GM19328 (cell line): ENCODE measurements around the gene PRR23B.

Experiments
- ATAC-seq: cut with Tn5 transposase; IDR thresholded peaks from one replicate; pipeline ENCODE4 v1.9.1; 2021; ENCODE audit warnings: mild to moderate bottlenecking, moderate library complexity; ENCODE audit not compliant: unreplicated experiment

PRR23B gene

DNA sequence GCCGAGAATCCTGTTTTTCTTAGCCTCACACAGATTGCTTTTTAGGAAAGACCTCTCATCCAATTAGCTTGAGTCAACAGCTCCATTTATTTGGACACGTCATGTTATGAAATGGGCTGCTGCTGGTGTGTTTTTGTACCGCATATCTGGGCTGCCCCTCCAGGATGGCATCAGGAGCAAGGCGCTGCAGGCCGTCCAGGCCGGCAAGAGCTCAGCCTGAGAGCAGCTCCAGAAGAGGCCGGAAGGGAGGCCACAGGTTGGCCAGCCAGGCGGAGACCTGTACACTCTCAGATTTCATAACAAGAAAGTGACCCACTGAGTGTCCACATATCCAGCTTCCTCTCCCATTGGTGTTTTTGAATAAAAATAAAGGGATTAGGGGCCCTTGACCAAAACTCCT is 45.4 kb downstream of the PRR23B start:
- no peak for ATAC-seq

DNA sequence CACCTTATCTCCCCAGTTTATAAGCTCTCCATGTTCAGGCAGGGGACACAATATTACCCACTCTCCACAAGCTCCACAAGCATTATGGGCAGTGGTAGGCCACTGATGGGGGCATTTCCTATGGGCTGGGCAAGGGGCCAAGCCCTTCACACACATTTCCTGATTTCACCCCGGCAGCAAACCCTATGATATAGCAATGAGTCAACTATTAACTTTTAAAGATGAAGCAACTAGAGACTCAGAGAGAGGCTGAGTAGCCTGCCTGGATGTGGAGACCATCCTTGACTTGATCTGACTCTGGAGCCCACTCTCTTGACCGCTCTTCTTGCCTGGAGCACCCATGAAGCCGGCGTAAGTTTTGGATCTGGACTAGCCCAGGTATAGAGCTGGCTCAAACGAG is 46.3 kb downstream of the PRR23B start:
- no peak for ATAC-seq

GRCh38 chr3:138972941-138973340 is 47.8 kb downstream of the PRR23B start:
- ATAC-seq: no peak

DNA sequence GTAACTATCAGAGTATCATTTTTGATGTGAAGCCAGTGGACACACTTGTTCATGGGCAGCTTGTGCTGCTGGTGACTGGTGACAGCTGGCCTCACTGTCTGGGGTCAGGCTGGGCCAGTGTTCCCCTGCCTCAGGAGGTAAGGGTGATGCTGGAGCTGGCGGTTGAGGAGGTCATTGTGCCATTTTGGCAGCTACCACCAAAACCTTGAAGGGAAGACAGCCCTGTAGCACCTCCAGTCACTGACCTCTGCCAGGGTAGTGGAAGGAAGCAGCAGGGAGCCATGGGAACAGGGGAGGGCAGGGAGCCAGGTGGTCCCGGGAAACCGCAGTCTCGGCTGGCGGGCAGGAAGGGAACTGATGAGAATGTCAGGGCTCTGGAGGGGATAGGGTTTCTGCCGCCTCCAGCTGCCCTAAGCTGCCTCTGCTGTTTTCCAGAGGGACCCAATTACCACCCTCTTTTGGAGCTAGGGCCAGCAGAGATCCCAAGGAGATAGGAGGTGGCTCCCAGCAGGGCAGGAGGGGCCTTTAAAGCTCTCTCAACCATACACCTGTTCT is 48.9 kb downstream of the PRR23B start:
- ATAC-seq: no peak
